ENCODE measurements around the gene LTBP1.

Gene LTBP1

DNA sequence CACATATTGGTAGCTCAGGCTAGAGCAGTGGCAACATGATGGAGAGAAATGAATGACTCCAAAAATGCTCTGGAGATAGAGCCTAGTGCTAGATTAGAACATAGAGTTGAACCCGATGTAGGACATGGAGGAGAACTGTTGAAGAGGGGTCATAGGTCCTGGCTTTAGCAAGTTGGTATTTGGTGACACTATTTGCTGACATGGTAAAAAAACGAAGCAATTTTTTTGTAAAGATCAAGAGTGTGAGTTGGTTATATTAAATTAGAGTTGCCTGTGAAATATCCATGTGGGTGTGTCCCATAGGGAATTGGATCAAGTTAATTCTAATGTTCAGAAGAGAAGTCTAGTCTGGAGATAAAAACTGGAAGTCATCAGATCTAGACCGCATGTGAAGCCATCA is 386.7 kb downstream of the LTBP1 start:
- TF ChIP-seq CTCF (conservative IDR thresholded peaks at IDR 0.05; ENCODE audit: low read depth, low read length): no peak
- no peak overlapping the region for H3K4me2 ChIP-seq
- no peaks in the 10 kb centered on the region for H3K27me3 ChIP-seq (ENCODE audit: insufficient read depth, low read depth)
- no peak overlapping the region for H2AFZ ChIP-seq (ENCODE audit: low read depth)
- H4K20me1 ChIP-seq (ENCODE audit: insufficient read depth): no peaks in the 10 kb centered on the region
- H3K4me1 ChIP-seq (ENCODE audit: low read depth, poor library complexity, severe bottlenecking): no peaks in the 10 kb centered on the region
- H3K79me2 ChIP-seq (ENCODE audit: insufficient read depth, low read depth): no peaks in the 10 kb centered on the region
- no peak overlapping the region for H3K4me3 ChIP-seq (IDR thresholded peaks at IDR 0.05; ENCODE audit: insufficient read depth, low read depth, low read length)
- H3K36me3 ChIP-seq (ENCODE audit: insufficient read depth): no peaks in the 10 kb centered on the region
- H3K9ac ChIP-seq: no peak overlapping the region
- H3K27ac ChIP-seq: no peak overlapping the region

- Histone ChIP-seq H3K4me3 (IDR thresholded peaks at IDR 0.05; ENCODE audit: insufficient read depth, low read depth, low read length) (no peak overlapping the region), H3K27me3 (ENCODE audit: insufficient read depth, low read depth) (no peaks in the 10 kb centered on the region), H3K4me2 (no peak overlapping the region), H3K36me3 (ENCODE audit: insufficient read depth) (no peaks in the 10 kb centered on the region), H4K20me1 (ENCODE audit: insufficient read depth) (no peaks in the 10 kb centered on the region), H2AFZ (ENCODE audit: low read depth) (no peak overlapping the region), H3K9ac (no peak overlapping the region), H3K79me2 (ENCODE audit: insufficient read depth, low read depth) (no peaks in the 10 kb centered on the region), H3K27ac (no peak overlapping the region), H3K4me1 (ENCODE audit: low read depth, poor library complexity, severe bottlenecking) (no peaks in the 10 kb centered on the region)
- TF ChIP-seq CTCF (conservative IDR thresholded peaks at IDR 0.05; ENCODE audit: low read depth, low read length): no peak
Observed at GRCh38 chr2:33334083-33334482, 387.3 kb downstream of the LTBP1 start.

DNA sequence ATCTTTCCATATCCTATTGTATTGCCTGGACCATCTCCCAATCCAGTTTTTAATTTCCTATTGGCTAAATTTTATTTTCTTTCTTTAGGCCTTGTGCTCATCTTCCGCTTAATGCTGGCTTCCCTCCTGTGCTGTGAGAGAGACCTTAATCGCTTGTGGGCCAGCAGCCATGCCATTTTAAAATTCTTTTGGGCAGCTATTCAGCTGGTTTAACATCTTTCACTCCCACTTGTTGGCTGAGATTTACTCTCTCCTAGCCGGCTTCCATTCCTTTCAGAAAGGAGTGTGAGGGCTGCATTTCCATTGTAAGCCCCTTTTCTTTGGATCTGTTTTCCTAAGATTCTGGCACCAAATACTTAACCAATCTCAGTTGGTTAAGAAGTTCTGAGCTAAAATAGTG is 388.8 kb downstream of the LTBP1 start:
- Histone ChIP-seq H3K4me1 (ENCODE audit: low read depth, poor library complexity, severe bottlenecking) (no peaks in the 10 kb centered on the region), H3K79me2 (ENCODE audit: insufficient read depth, low read depth) (no peaks in the 10 kb centered on the region), H3K36me3 (ENCODE audit: insufficient read depth) (no peaks in the 10 kb centered on the region), H3K27me3 (ENCODE audit: insufficient read depth, low read depth) (no peaks in the 10 kb centered on the region), H3K9ac (no peak overlapping the region), H3K4me3 (IDR thresholded peaks at IDR 0.05; ENCODE audit: insufficient read depth, low read depth, low read length) (no peak overlapping the region), H3K4me2 (no peak overlapping the region), H3K27ac (no peak overlapping the region), H2AFZ (ENCODE audit: low read depth) (no peak overlapping the region), H4K20me1 (ENCODE audit: insufficient read depth) (no peaks in the 10 kb centered on the region)
- no peak for TF ChIP-seq CTCF (conservative IDR thresholded peaks at IDR 0.05; ENCODE audit: low read depth, low read length)

GRCh38 chr2:33336036-33336625 is 389.4 kb downstream of the LTBP1 start:
- no peak overlapping the region for H3K4me2 ChIP-seq
- H3K9ac ChIP-seq: no peak overlapping the region
- TF ChIP-seq CTCF (conservative IDR thresholded peaks at IDR 0.05; ENCODE audit: low read depth, low read length): no peak
- H3K27ac ChIP-seq: no peak overlapping the region
- no peaks in the 10 kb centered on the region for H3K27me3 ChIP-seq (ENCODE audit: insufficient read depth, low read depth)
- H3K36me3 ChIP-seq (ENCODE audit: insufficient read depth): no peaks in the 10 kb centered on the region
- no peak overlapping the region for H2AFZ ChIP-seq (ENCODE audit: low read depth)
- H3K4me1 ChIP-seq (ENCODE audit: low read depth, poor library complexity, severe bottlenecking): no peaks in the 10 kb centered on the region
- H4K20me1 ChIP-seq (ENCODE audit: insufficient read depth): no peaks in the 10 kb centered on the region
- H3K79me2 ChIP-seq (ENCODE audit: insufficient read depth, low read depth): no peaks in the 10 kb centered on the region
- H3K4me3 ChIP-seq (IDR thresholded peaks at IDR 0.05; ENCODE audit: insufficient read depth, low read depth, low read length): no peak overlapping the region

All from KMS-11 (cell line).